Tibial artery (tissue), 4 donors: ENCODE measurements around the gene PRKAR1B.

ENCODE experiments used
- DNase-seq, 2 donors: peaks; one replicate each; pipeline ENCODE4 v3.0.0-alpha.2; 2019
- H3K27ac ChIP-seq, 2 donors: fragments of 200-600 bp; sonication (generic) in 1 of 2; 1 replicate in 1 of 2; 2 replicates in 1 of 2; pipeline ENCODE4 v1.5.1; 2018 to 2019; ENCODE audit warnings: mild to moderate bottlenecking in 1 of 2
- H3K27me3 ChIP-seq, 2 donors: fragments of 200-600 bp; sonication (generic) in 1 of 2; one replicate each; pipeline versions ENCODE4 v1.5.1 to v1.6.0; 2016 to 2019
- H3K36me3 ChIP-seq, 3 donors: fragments of 200-600 bp; sonication (generic) in 2 of 3; one replicate each; pipeline ENCODE4 v1.5.1; 2016 to 2019; ENCODE audit warnings: mild to moderate bottlenecking in 2 of 3
- H3K4me1 ChIP-seq, 4 donors: fragments of 200-600 bp; sonication (generic) in 2 of 4; 1 replicate in 3 of 4; 2 replicates in 1 of 4; pipeline ENCODE4 v1.5.1; 2016 to 2019
- H3K4me3 ChIP-seq, 2 donors: fragments of 200-600 bp; sonication (generic) in 1 of 2; 1 replicate in 1 of 2; 2 replicates in 1 of 2; pipeline ENCODE4 v1.5.1; 2018 to 2019; ENCODE audit warnings: mild to moderate bottlenecking in 2 of 2
- H3K9me3 ChIP-seq, 3 donors: fragments of 200-600 bp; sonication (generic) in 1 of 3; one replicate each; pipeline ENCODE4 v1.5.1; 2016 to 2019
- intact Hi-C: fragments of 100-400 bp; cut with DNase I; formaldehyde crosslinking; loops from one replicate; pipeline ENCODE4 v1.15.0; 2023; ENCODE audit warnings: low total_unique reads
- TF ChIP-seq, protein P1 (sequence below), 2 experiments: fragments of 200-600 bp in 1 of 2; fragments of 450-650 bp in 1 of 2; IDR thresholded peaks; one replicate each; pipeline ENCODE4 v1.5.1; 2017 to 2019; ENCODE audit warnings: antibody characterized with exemption in 2 of 2, mild to moderate bottlenecking in 1 of 2, moderate library complexity in 1 of 2

Gene PRKAR1B

DNA sequence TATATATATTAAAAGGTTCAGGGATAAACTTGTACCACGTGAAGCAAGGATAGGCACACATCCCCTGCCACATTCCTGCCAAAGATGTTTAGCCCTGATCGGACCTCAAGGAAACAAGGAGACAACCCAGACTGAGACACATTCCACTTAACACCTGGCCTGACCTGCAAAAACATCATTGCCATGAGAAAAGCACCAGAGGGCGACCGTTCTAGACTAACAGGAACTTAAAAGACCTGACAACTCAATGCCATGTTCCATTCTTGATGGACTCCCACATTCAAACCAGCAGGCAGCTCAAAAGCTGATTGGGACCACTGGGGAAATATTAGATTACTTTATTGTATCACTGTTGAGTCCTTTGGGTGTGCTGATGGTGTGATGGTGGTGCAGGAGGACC is 199.4 kb downstream of the PRKAR1B start:
- Histone ChIP-seq H3K36me3 (no peaks in the 10 kb centered on the region), H3K4me3 (no peak overlapping the region), H3K9me3 (peaks cover 0 to 14% (median 9%) of the 10 kb centered on the region in 3 donors), H3K4me1 (peaks cover 0 to 14% (median 7%) of the 10 kb centered on the region in 4 donors), H3K27me3 (peaks cover 0 to 6% of the 10 kb centered on the region in 2 donors), H3K27ac (no peak overlapping the region)
- TF ChIP-seq, protein P1, sequence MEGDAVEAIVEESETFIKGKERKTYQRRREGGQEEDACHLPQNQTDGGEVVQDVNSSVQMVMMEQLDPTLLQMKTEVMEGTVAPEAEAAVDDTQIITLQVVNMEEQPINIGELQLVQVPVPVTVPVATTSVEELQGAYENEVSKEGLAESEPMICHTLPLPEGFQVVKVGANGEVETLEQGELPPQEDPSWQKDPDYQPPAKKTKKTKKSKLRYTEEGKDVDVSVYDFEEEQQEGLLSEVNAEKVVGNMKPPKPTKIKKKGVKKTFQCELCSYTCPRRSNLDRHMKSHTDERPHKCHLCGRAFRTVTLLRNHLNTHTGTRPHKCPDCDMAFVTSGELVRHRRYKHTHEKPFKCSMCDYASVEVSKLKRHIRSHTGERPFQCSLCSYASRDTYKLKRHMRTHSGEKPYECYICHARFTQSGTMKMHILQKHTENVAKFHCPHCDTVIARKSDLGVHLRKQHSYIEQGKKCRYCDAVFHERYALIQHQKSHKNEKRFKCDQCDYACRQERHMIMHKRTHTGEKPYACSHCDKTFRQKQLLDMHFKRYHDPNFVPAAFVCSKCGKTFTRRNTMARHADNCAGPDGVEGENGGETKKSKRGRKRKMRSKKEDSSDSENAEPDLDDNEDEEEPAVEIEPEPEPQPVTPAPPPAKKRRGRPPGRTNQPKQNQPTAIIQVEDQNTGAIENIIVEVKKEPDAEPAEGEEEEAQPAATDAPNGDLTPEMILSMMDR (IDR thresholded peaks at IDR 0.05) = no peak
- DNase-seq = no peak
- intact Hi-C loops = no loop called here

DNA sequence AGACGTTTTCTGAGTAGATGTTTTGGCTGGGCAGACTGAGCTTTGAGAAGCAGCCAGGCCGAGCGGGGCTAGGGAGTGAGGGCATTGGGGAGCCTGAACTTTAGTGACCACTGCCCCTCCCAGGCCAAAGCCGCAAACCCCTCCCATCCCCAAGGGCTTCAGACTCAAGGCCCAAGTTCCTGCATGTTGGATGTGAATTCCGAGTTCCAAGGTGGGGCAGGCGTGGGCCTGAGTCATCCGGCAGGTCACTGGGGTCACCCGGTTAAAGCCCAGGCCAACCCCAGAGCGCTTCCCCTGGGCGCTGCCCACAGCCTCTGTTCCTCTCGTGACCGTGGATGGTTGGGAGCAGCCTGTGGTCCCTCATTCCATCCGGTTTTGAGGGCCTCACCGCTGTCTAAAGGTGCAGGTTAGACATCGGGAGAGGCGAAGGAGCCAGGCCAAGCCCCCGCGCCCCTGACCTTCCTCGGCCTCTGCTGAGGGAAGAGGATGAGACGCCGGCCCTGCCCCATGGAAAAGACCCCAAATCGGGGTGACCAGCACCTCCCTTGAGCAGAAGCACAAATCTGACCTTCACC is 200.5 kb downstream of the PRKAR1B start:
- peaks cover 0 to 14% (median 9%) of the 10 kb centered on the region in 3 donors for H3K9me3 ChIP-seq
- peaks cover 0 to 6% of the 10 kb centered on the region in 2 donors for H3K27me3 ChIP-seq
- TF ChIP-seq, protein P1 (IDR thresholded peaks at IDR 0.05) = no peak
- no peaks in the 10 kb centered on the region for H3K36me3 ChIP-seq
- H3K4me3 ChIP-seq = no peak overlapping the region
- no peak overlapping the region for H3K27ac ChIP-seq
- no peak for DNase-seq
- intact Hi-C loops = no loop called here
- peaks cover 0 to 25% (median 19%) of the 10 kb centered on the region in 4 donors for H3K4me1 ChIP-seq

DNA sequence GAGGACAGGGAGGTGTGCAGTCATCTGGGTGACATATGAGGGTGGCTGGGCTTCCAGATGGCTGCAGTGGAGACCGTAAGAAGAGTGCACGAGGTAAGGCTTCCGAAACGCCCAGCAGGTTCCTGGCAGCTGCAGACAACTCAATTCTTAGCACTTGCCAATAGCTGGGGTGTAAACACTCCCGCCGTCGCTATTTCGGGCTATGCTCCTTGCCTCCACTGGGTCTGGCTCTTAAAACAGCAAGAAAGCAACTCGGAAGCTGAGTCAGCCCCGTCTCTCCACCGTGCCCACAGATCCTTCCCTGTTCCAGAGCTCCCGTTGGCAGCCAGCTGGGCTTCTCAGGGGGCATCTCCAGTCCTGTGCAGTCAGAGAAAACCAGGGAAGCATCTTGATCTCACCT is 201.3 kb downstream of the PRKAR1B start:
- Histone ChIP-seq H3K27ac (no peak overlapping the region), H3K27me3 (peaks cover 0 to 1% of the 10 kb centered on the region in 2 donors), H3K4me3 (no peak overlapping the region), H3K36me3 (no peaks in the 10 kb centered on the region), H3K4me1 (peaks cover 0 to 33% (median 27%) of the 10 kb centered on the region in 4 donors), H3K9me3 (peaks cover 0 to 14% (median 9%) of the 10 kb centered on the region in 3 donors)
- DNase-seq = no peak
- TF ChIP-seq, protein P1 (IDR thresholded peaks at IDR 0.05) = no peak
- intact Hi-C loops = no loop called here

DNA sequence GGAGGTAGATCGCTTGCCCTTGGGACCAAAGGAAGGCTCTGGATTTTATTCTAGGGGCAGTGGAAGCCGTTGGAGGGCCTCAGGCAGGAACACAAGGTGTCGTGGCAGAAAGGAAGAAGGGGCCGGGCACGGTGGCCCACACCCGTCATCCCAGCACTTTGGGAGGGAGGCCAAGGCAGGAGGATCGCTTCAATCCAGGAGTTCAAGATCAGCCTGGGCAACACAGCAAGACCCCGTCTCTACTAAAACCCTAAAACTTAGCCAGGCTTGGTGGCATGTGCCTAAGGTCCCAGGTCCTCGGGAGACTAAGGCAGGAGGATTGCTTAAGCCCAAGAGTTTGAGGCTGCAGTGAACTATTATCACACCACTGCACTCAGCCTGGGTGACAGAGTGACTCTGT is 202.3 kb downstream of the PRKAR1B start:
- intact Hi-C loops = no loop called here
- Histone ChIP-seq H3K27ac (no peak overlapping the region), H3K9me3 (peaks cover 0 to 14% (median 9%) of the 10 kb centered on the region in 3 donors), H3K27me3 (no peaks in the 10 kb centered on the region), H3K4me1 (peaks cover 0 to 42% (median 33%) of the 10 kb centered on the region in 4 donors), H3K36me3 (no peaks in the 10 kb centered on the region), H3K4me3 (no peak overlapping the region)
- DNase-seq = no peak
- TF ChIP-seq, protein P1 (IDR thresholded peaks at IDR 0.05) = no peak

DNA sequence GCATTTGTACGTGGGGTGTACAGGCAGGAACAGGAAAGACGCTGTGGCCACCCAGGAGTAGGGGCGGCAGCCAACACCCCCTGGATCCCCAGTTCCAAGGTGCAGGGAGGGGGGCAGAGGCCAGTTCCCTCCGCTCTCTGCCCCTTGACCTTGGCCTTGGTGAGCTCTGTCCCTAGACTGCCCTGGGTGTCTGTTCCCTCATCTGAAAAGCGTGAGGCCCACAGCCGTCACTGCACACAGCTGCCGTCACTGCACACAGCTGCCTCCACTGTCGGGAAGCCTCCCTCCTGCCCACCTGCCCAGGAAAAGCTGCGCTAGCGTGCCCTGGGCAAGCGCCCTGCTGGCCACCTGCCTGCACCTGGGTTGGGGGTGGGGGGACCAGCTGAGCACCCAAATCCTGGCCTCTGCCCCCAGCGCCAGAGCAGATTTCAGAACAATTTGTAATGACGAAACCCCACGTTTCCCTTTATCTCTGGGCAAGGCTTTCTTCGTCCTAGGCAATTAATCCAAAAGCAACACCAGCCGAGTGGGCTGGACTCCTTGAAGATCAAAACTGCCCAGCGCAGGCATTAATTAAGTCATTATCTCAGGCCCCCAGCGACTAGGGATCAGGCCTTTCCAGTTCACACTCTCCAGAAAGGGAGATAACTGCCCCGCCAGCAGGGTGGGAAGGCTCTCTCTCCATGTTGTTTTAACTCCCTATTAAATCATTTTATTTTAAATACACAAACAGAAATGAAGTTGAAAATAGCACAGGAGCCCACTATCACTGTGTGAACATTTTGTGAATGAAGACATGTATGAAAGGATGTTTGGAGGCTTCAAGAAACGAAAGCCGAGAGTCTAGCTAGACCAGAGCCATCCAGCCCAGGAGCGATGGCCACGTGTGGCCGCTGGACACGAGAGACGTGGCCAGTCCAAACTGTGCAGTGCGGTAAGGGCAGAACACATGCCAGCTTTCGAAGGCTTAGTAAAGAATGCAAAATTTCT is 203.4 kb downstream of the PRKAR1B start:
- Histone ChIP-seq H3K4me1 (peaks cover 0 to 44% (median 33%) of the 10 kb centered on the region in 4 donors), H3K4me3 (no peak overlapping the region), H3K9me3 (peaks cover 0 to 14% (median 9%) of the 10 kb centered on the region in 3 donors), H3K27me3 (no peaks in the 10 kb centered on the region), H3K36me3 (no peaks in the 10 kb centered on the region), H3K27ac (peak overlapping the region in 1 of 2 donors; percentile 90)
- intact Hi-C loops = no loop called here
- TF ChIP-seq, protein P1 (IDR thresholded peaks at IDR 0.05) = no peak
- DNase-seq = no peak
